OCI-M2 (cell line): Measurements from ENCODE around the gene WIZ.
A peak's percentile ranks its signal among the peaks of the same experiment; 100 is the strongest.

Experiments used
- DNase-seq: peaks from one replicate; lab custom pipeline; 2025; ENCODE audit not compliant: unreplicated experiment; lab: John Stamatoyannopoulos, UW

Gene WIZ

DNA sequence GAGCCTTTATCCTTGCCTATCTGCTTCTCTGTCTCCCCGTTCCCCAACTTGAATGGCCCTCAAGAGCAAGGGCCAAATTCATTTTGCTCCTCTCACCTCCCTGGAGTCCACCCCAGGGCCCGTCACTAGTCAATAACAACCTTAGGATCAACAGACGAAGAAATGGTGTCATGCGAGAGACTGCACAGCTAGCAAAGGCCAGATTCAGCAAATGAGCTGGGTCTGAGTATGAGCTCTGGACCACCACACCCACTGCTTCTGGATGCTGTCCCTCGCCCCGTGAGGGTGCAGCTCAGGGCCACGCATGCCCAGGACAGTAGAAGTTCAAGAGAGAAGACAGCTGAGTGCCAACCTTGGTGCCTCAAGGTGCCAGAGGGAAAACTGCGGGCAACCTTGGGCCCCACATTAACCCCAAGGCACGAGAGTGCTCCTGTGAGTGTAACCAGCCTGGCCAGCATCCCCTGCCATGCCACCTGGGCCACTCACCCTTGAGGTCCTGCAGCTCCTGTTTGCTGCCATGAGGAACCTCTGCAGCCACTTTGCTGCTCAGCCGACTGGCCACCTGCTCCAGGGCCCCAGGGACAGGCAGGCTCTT is 19.1 kb downstream of the WIZ start:
- no peak for DNase-seq

DNA sequence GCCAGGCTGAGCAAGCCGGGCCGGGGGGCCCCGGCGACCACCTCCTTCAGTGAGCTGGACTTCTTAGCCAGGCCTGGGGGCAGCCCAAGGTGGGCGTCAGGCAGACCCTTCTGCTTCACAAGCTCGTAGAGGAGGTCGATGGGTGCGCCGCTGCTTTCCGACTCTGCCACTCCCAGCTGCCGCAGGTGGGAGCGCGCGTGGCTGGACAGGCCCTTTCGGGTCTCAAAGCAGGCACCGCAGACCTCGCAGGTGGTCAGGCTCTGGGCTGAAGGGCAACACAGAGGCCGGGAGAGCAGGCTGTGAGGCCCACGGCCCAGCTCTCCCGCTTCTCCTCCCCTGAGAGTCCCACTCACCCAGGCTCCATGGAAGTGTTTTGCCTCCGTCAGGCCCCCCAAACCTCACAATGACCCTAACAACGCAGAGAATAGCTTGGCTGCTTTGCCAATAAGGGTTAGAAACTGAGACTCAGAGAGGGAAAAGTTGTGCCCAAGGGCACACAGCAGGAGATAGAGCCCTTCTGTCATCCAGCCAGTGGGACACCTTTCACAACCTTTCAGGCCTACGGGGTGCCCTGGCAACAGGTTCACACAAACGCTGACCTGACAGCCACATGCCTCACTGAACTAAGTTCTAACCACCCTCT is 19.8 kb downstream of the WIZ start:
- DNase-seq = no peak

- DNase-seq = no peak
Observed at GRCh38 chr19:15428956-15429824, 20.6 kb downstream of the WIZ start.

- DNase-seq = no peak
Observed at GRCh38 chr19:15427991-15428471, 21.7 kb downstream of the WIZ start.

GRCh38 chr19:15427350-15427700 is 22.4 kb downstream of the WIZ start:
- DNase-seq = no peak

DNA sequence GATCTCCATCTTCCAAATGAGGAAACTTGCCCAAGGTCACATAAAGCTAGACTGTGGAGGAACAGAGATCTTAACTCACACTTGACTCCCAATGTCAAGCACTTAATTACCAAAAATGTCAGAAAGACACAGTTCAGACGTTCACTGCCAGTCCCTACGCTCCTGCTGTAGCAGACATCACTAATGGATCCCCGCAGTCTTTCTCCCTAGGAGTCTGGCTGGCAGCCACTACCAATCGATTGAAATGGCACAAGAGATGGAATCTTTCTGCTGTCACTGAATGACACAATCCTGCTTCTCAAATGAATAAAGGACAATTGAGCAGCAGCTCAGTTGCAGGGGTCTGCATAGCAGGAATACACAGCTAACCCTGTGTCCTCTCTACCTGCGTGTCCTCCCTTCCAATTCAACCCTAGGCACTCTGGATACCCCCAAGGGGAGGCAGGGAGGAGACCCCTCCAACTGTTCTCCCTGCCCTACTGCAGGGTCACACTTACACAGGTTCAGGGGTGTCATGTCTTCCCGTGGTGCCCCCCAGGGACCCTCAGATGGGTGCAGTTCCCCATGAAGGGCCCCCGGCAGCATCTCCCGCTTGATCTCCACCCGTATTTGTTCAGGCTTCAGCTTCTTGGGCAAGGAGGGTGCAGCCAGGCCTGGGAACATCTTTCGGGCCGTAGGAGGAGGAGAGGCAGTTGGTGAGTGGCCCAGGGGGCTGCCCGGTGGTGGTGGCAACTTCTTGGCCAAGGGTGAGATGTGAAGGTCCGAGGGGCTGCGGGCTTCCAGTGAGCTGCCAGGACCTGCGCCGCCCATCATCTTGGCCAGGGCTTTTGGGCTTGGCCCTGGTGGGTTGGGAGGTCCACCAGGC is 23.0 kb downstream of the WIZ start:
- no peak for DNase-seq

DNA sequence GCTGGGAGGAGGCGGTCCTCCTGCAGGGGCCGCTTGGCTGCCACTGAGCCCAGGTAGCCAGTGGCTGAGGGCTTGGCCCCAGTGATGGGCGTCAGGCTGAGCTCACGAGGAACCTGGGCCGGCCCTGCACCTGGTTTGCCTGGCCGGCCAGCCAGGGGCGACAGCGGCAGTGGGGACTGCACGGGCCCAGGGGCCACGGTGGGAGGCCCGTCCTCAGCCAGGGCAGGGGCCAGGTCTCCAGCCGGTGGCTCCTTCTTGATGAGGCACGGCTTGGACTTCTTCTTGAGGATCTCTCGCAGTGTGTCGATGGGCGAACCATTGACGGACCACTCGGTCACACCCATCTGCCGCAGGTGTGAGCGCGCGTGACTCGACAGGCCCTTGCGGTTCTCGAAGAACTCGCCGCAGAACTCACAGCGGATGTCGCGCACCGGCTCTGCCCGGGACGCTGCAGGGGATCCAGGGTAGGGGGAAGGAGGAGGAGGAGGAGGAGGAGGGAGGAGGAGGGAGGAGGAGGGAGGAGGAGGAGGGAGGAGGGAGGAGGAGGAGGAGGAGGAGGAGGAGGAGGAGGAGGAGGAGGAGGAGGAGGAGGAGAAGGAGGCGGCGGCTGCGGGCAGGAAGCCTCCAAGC is 24.3 kb downstream of the WIZ start:
- DNase-seq = no peak

DNA sequence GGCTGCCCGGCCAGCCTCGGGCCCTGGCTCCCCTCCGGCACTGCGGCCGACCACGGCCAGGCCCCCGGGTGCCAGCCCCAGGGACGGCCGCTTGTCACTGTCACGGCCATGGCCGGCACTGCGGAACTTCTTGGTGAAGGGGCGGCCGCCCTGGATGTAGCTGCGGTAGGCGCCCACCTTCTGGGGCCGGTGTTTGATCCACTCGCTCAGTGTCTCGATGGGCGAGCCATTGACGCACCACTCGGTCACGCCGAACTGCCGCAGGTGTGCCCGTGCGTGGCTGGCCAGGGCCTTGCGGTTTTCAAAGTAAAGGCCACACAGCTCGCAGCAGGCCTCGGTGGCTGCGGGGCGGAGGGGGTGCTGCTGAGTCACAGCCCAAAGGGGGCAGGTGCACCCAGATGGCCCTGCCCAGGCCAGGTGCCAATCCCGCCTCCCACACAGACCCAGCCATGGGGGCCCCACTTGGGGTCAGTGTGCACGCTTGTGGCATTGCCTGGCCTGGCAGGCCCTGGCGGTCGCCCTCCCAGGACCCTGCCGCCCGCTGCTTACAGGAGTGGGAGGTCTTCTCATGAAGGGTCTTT is 25.0 kb downstream of the WIZ start:
- DNase-seq = no peak

DNA sequence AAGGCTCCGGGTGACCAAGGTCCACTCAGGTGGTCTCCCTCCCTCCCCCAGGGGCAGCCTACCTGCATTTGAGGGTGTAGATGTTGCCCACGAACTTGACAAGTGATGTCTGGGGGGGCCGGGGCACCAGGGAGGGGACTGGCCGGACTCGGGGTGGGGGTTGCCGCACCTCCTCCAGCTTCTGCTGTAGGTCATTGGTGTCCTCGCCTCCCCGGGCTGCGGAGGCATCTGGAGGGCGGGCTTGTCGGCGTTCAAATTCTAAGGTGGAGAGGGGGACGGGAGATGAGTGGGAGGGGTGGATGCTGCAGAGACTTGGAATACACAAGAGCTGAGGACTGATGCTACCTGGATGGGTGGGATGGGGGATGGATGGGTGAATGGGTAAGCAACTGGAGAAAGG is 25.6 kb downstream of the WIZ start:
- DNase-seq = no peak

- DNase-seq = no peak
Observed at GRCh38 chr19:15423130-15423529, 26.6 kb downstream of the WIZ start.

DNA sequence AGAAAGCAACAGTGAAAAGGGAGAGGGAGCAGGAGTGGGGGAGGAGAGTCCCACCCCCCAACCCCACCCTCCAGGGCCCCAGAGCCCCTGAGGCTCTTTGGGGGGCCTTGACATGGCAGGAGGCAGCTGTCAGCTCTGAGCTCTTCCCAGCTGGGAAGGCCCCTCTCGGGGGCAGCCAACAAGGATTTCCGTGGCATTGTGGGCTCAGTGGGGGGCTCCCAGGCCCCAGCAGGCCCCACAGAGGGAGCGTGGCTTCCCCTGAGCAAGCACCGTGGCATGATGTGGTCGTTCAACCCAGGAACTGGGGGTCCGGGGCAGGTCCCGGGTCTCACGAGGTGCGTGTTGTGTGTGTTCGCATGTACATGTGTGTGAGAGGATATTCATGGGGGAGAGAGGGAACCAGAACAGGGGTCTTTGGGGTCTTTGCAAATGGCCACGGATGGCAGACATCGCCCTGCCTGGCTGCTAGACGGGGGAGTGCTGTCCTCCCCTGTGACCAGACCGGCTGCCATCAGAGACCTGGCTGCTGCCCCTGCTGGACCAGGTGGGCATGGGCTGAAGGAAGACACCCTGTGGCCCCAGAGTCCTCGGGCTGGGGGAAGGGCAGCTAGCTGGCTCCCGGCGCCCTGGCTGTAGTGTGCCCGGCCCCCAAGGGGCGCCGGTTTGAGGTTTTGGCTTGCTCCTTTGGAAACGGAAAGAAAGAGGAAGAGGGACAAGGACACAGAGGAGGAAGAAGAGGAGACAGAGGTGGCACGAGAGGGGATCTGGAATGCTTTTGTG is 27.3 kb downstream of the WIZ start:
- DNase-seq = no peak

DNA sequence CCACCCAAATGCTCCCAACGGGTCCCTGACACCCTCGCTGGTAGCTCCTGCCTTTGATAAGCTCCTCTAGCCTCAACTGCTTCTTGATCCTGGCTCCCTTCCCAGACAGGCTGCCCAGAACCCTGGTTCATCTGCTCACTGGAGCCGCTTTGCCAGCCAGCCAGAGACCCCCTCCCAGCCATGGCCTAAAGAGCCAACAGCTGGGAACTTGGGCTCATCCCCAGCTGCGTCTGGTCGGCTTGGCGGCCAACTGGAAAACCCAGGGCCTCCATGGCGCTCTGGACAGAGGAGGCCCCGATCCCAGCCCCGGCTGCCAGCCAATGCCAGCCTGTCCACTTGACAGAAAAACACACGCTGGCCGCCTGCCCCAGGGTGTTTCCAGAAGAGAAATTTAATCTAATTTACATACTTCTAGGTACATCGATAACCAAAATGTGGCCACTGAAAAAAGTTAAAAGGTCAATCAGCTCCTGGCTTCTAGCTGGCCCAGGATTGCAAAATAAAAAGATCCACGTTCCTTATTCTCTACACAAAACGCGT is 28.0 kb downstream of the WIZ start:
- no peak for DNase-seq

- no peak for DNase-seq
Observed at GRCh38 chr19:15421136-15421695, 28.5 kb downstream of the WIZ start.

DNA sequence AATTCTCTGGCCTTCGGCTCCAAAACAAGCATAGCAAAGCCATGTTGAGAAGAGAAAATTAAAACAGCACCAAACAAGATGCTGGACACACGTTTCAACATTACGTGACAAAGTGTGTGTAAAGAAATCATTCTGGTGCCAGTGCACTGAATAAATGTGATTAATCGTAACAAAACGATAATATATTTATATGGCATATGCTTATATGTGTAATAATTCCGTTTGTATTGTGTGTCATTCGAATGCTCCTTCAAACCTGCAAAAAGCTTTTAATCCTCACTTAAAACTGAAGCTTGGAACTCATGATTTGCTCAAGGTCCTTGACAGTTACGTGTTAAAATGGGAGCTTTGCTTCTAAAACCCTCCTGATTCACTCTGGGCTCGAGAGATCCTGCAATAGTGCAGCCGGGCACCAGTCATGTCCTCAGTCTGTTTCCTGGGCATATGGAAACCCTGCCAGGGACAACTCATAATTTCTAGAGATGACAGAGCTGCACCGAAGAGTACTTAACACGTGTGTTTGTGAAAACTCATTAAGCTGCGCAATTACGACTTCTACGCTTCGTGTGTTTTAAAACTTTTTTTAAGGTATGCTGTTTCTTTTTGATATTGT is 30.2 kb downstream of the WIZ start:
- no peak for DNase-seq

GRCh38 chr19:15418579-15419412 is 31.0 kb downstream of the WIZ start, which contains the start of gene AKAP8L:
AKAP8L (minus strand) TSS chr19:15418988; CDS start chr19:15418923, 65 bp downstream.
- peak; percentile 95 for DNase-seq

DNA sequence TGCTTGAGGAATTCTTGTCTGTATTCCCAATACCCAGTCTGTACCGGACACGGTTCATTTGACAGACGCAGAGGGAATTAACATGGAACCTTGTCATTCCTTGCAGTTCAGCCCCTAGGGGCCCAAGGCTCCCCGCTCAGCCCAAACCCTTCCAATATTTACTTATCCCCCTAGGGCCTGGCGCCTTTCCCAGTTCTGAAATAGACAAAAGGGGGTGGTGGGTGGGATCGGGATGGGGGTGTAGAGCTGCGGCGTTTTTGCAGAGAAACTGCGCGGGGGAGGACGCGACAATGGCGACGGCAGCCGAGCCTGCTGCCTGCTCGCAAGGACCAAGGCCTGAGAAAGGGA is 31.6 kb downstream of the WIZ start:
- DNase-seq = no peak

- DNase-seq = no peak
Observed at GRCh38 chr19:15417699-15418098, 32.1 kb downstream of the WIZ start.

DNA sequence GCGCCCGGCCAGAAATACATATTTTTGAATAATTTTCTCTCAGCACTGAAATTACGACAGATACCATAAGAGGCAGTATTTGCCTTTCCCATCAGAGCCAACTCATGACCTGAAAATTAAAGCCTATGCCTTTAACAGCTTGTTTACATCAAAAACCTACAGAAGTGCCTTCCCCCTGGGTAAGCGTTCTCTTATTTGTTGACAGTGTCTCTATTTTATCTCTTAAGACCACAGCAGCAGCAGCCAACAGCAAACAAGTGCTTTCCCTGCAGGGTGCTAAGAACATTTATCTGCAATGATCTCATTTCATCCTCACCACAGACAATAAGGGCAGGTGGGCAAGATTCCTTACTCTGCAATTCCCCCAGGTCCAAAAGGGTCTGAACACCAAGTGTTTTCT is 36.9 kb downstream of the WIZ start:
- DNase-seq = no peak
